BJ (cell line): ENCODE results near the gene TTLL11. TPM values are rescaled to one million over a fixed set of nuclear protein-coding genes. Genes with fewer than 3 reads are reported as not detected.

Experiments used
- CTCF ChIA-PET: fragments of 350-600 bp; formaldehyde crosslinking; extraction: SDS; loops from one replicate; lab custom pipeline; 2021; ENCODE audit warnings: antibody characterized with exemption, inconsistent platforms; lab: Yijun Ruan, JAX
- POLR2A ChIA-PET: fragments of 300-600 bp; sonication (Branson Sonifier 250); formaldehyde crosslinking; extraction: SDS; loops from one replicate; lab custom pipeline; 2021; ENCODE audit warnings: antibody characterized with exemption; lab: Charles Lee
- DNase-seq: peaks from one replicate; pipeline ENCODE4 v3.0.0-alpha.2; 2011; ENCODE audit warnings: low read depth
- H3K27me3 ChIP-seq: 2 replicates; pipeline ENCODE4 v1.6.0; 2011; ENCODE audit warnings: low read length; ENCODE audit not compliant: control insufficient read depth, insufficient read depth
- H3K36me3 ChIP-seq: 2 replicates; pipeline ENCODE4 v1.5.1; 2011; ENCODE audit warnings: low read length; ENCODE audit not compliant: control insufficient read depth, insufficient read depth
- H3K4me3 ChIP-seq: 2 replicates; pipeline ENCODE4 v1.5.1; 2011; ENCODE audit warnings: low read depth, mild to moderate bottlenecking, control low read depth, low read length
- CTCF ChIP-seq: IDR thresholded peaks from 2 replicates; pipeline ENCODE4 v1.5.1; 2011; ENCODE audit warnings: low read depth, mild to moderate bottlenecking, control low read depth, inconsistent platforms, low read length, moderate library complexity; ENCODE audit not compliant: insufficient read depth
- polyA plus RNA-seq: library from polyadenylated mRNA; depleted of rRNA; stranded (reverse); fragments of >200 nt; gene quantifications from 2 replicates; pipeline ENCODE4 v1.2.3, GENCODE V29; 2011

The TTLL11 gene
- polyA plus RNA-seq, 1 experiment, result 5.6 TPM

GRCh38 chr9:122091682-122092592, 1.2 kb downstream of the TTLL11 start:
- no peak for DNase-seq
- Histone ChIP-seq H3K36me3 (no peaks in the 10 kb centered on the region), H3K27me3 (no peaks in the 10 kb centered on the region), H3K4me3 (peak overlapping the region; percentile 90)
- ChIA-PET POLR2A (no interaction called here), CTCF (interaction anchor here (0.7 to 1.1 kb wide), 2 partner anchors 11 to 33 kb away, joined by 3 to 4 read pairs; no protein-coding TSS in a partner anchor)
- no peak for TF ChIP-seq CTCF

DNA sequence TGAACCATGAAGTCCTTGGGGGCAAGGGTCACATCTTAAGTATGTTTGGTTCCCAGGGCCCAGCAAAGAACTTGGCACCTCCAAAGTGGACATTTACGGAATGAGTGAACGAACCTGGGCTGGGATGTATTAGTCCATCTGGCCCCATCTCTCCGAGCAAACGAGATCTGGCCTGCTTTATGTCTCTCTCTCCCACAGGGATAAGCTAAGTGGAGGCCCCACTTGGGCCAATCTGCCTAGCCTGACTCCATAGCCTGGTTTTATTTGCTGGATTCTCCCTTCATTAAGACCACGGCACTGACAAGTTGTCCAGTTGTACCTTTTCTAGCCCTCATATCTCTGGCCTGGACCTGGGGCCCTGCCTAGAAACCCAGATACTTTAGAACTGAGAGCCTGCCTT, 2.1 kb downstream of the TTLL11 start:
- no peak for DNase-seq
- CTCF ChIA-PET, result interaction anchor here (3.6 kb wide), 1 partner anchor 8 kb away, joined by 23 read pairs; no protein-coding TSS in a partner anchor
- POLR2A ChIA-PET, result no interaction called here

GRCh38 chr9:122090287-122090883, 2.7 kb downstream of the TTLL11 start:
- no peak overlapping the region for H3K4me3 ChIP-seq
- CTCF ChIA-PET, result interaction anchor here (0.7 to 3.6 kb wide), 3 partner anchors 9 to 34 kb away, joined by 3 to 23 read pairs (median 4); no protein-coding TSS in a partner anchor
- POLR2A ChIA-PET, result no interaction called here
- DNase-seq, result no peak
- H3K27me3 ChIP-seq, result no peaks in the 10 kb centered on the region
- H3K36me3 ChIP-seq, result no peaks in the 10 kb centered on the region
- TF ChIP-seq CTCF, result no peak

More for the DNA sequence above, 2.1 kb downstream of the TTLL11 start:
- TF ChIP-seq CTCF, result no peak
- H3K27me3 ChIP-seq, result no peaks in the 10 kb centered on the region
- no peak overlapping the region for H3K4me3 ChIP-seq
- no peaks in the 10 kb centered on the region for H3K36me3 ChIP-seq

DNA sequence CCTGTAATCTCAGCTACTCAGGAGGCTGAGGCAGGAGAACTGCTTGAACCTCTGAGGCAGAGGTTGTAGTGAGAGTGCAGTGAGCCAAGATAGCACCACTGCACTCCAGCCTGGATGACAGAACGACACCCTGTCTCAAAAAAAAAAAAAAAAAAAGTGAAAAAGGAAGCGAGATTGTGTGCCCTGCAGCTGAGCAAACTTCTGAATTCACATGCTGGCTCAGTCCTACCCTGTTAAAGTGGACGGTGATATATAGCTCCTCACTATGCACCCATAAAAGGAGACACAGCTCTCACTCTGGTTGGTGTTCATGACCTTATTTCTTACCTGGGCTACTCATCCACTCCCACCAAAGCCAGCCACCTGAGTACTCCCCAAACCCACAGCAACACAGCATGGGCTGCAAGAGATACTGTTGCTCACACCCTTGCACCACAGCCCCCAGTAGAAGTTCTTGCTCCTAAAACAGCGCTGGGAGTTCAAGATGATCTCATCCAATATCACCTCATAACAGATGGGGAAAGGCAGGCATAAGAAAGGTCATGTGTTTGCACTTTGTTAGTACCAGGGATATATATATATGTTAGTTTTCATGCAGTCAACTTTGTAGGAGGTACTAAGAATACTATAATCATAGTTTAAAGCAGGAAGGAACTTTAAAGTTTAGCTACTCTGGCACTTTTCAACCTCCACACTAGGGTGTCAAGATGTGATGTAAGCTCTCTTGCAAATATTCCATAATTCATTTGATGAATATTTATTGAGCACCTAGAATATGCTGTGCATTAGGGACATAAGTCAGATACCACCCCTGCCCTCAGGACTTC, 4.0 kb downstream of the TTLL11 start:
- no peak for DNase-seq
- CTCF ChIA-PET, result interaction anchor here (1.2 to 3.6 kb wide), 2 partner anchors 10 to 36 kb away, joined by 4 to 23 read pairs; no protein-coding TSS in a partner anchor
- Histone ChIP-seq H3K4me3 (no peak overlapping the region), H3K36me3 (no peaks in the 10 kb centered on the region), H3K27me3 (no peaks in the 10 kb centered on the region)
- TF ChIP-seq CTCF, result no peak
- POLR2A ChIA-PET, result no interaction called here
